HCT116 (cell line): Measurements from ENCODE around the gene CRELD2. TPM values are rescaled to one million over a fixed set of nuclear protein-coding genes. Genes with fewer than 3 reads are reported as not detected.

Experiments used
- ATAC-seq: fragments of 200-7000 bp; cut with Tn5 transposase; 2 replicates; pipeline ENCODE4 v1.9.1; 2020; ENCODE audit warnings: mild to moderate bottlenecking, moderate library complexity
- BruUV-seq: library from RNA; stranded (reverse); fragments of 400-500 nt; replicated peaks from 2 replicates; lab custom pipeline; 2021; lab: Mats Ljungman, UMichigan
- CTCF ChIA-PET: fragments of 300-600 bp; sonication (Branson Sonifier 250); formaldehyde crosslinking; loops from one replicate; lab custom pipeline; 2021; ENCODE audit warnings: antibody characterized with exemption; lab: Charles Lee
- POLR2A ChIA-PET: fragments of 300-600, 350-600 bp; sonication (Branson Sonifier 250); formaldehyde crosslinking; loops from one replicate; lab custom pipeline; 2021; ENCODE audit warnings: antibody characterized with exemption; lab: Charles Lee
- RAD21 ChIA-PET, 2 experiments: fragments of 300-600 bp; sonication (Branson Sonifier 250); formaldehyde crosslinking; loops; one replicate each; lab custom pipeline; 2023; ENCODE audit warnings: low total read pairs in 2 of 2; ENCODE audit not compliant: uncharacterized antibody in 2 of 2, unreplicated experiment in 2 of 2, low non-redundant PET in 1 of 2; lab: Charles Lee
- DNase-seq: peaks from one replicate; pipeline ENCODE4 v3.0.0-alpha.2; 2010; ENCODE audit warnings: low read depth, low spot score
- H2AFZ ChIP-seq: fragments of 200-600 bp; shearing (Covaris generic), sonication (generic); 2 replicates; pipeline ENCODE4 v1.6.1; 2017; ENCODE audit warnings: low read depth, mixed run types, mixed read lengths, antibody characterized with exemption, low read length; ENCODE audit not compliant: poor library complexity, severe bottlenecking
- H3K27ac ChIP-seq: 2 replicates; pipeline ENCODE4 v1.5.1; 2012; ENCODE audit warnings: low read depth, low read length
- H3K27me3 ChIP-seq: fragments of 200-600 bp; sonication (generic); 2 replicates; pipeline ENCODE4 v1.6.1; 2016; ENCODE audit warnings: mixed run types, low read length, mixed read lengths; ENCODE audit not compliant: insufficient read depth
- H3K36me3 ChIP-seq, 2 experiments: fragments of 200-500 bp in 1 of 2; fragments of 200-600 bp in 1 of 2; sonication (Bioruptor generic) in 1 of 2; sonication (generic) in 1 of 2; 2 replicates each; pipeline versions ENCODE4 v1.5.1 to v1.6.1; 2014 to 2016; ENCODE audit warnings: low read length in 2 of 2, inconsistent platforms in 1 of 2, mixed read lengths in 1 of 2, mixed run types in 1 of 2; ENCODE audit not compliant: insufficient read depth in 2 of 2, control insufficient read depth in 1 of 2
- H3K4me1 ChIP-seq, 2 experiments: fragments of 200-600 bp in 1 of 2; sonication (generic) in 1 of 2; 2 replicates each; pipeline versions ENCODE4 v1.5.1 to v1.6.1; 2012 to 2017; ENCODE audit warnings: low read length in 2 of 2, inconsistent platforms in 1 of 2, mild to moderate bottlenecking in 1 of 2, mixed read lengths in 1 of 2, mixed run types in 1 of 2, moderate library complexity in 1 of 2; ENCODE audit not compliant: insufficient read depth in 2 of 2, control insufficient read depth in 1 of 2
- H3K4me2 ChIP-seq: fragments of 200-600 bp; sonication (generic); 2 replicates; pipeline ENCODE4 v1.6.1; 2017; ENCODE audit warnings: mixed run types, low read length, mixed read lengths
- H3K4me3 ChIP-seq, 2 experiments: fragments of 200-600 bp in 1 of 2; sonication (generic) in 1 of 2; replicated peaks in 1 of 2; 2 replicates each; pipeline ENCODE4 v1.5.1; 2011 to 2016; ENCODE audit warnings: low read length in 2 of 2, control low read depth in 1 of 2, low read depth in 1 of 2, mild to moderate bottlenecking in 1 of 2, mixed read lengths in 1 of 2, mixed run types in 1 of 2
- H3K79me2 ChIP-seq: fragments of 200-600 bp; sonication (generic); 2 replicates; pipeline ENCODE4 v1.6.1; 2017; ENCODE audit warnings: mild to moderate bottlenecking, mixed run types, low read length, moderate library complexity, mixed read lengths; ENCODE audit not compliant: insufficient read depth
- H3K9ac ChIP-seq: fragments of 200-600 bp; sonication (generic); 2 replicates; pipeline ENCODE4 v1.6.1; 2016; ENCODE audit warnings: low read length, mixed read lengths
- H3K9me2 ChIP-seq: fragments of 200-600 bp; sonication (generic), shearing (Covaris generic); 2 replicates; pipeline ENCODE4 v1.6.1; 2017; ENCODE audit warnings: mixed run types, mild to moderate bottlenecking, moderate library complexity; ENCODE audit not compliant: insufficient read depth
- H3K9me3 ChIP-seq, 2 experiments: fragments of 200-500 bp in 1 of 2; fragments of 200-600 bp in 1 of 2; sonication (Bioruptor generic) in 1 of 2; sonication (generic) in 1 of 2; 2 replicates each; pipeline ENCODE4 v1.6.1; 2014 to 2017; ENCODE audit warnings: low read length in 2 of 2, mixed read lengths in 2 of 2, inconsistent platforms in 1 of 2, low read depth in 1 of 2, mild to moderate bottlenecking in 1 of 2, mixed run types in 1 of 2, moderate library complexity in 1 of 2; ENCODE audit not compliant: control insufficient read depth in 1 of 2, insufficient read depth in 1 of 2
- H4K20me1 ChIP-seq: fragments of 200-600 bp; sonication (generic), shearing (Covaris generic); 2 replicates; pipeline ENCODE4 v1.6.1; 2017; ENCODE audit warnings: mixed run types, mild to moderate bottlenecking, moderate library complexity; ENCODE audit not compliant: insufficient read depth
- ATF3 ChIP-seq: IDR thresholded peaks from 2 replicates; pipeline ENCODE4 v1.6.1; 2012
- CBX3 ChIP-seq: IDR thresholded peaks from 2 replicates; pipeline ENCODE4 v1.6.1; 2012; ENCODE audit warnings: low read depth
- CEBPB ChIP-seq: IDR thresholded peaks from 2 replicates; pipeline ENCODE4 v1.6.1; 2012; ENCODE audit warnings: low read depth
- EGR1 ChIP-seq: IDR thresholded peaks from 2 replicates; pipeline ENCODE4 v1.6.1; 2012; ENCODE audit warnings: low read depth
- ELF1 ChIP-seq: IDR thresholded peaks from 2 replicates; pipeline ENCODE4 v1.6.1; 2012; ENCODE audit warnings: low read depth, borderline replicate concordance
- EZH2 ChIP-seq: fragments of 200-600 bp; sonication (generic); IDR thresholded peaks from 2 replicates; pipeline ENCODE4 v1.6.1; 2017; ENCODE audit warnings: antibody characterized with exemption, mixed run types
- EZH2phosphoT487 ChIP-seq: fragments of 200-600 bp; IDR thresholded peaks from 2 replicates; pipeline ENCODE4 v1.6.1; 2018; ENCODE audit warnings: antibody characterized with exemption, borderline replicate concordance
- FOSL1 ChIP-seq: IDR thresholded peaks from 2 replicates; pipeline ENCODE4 v1.6.1; 2012; ENCODE audit warnings: low read depth
- JUND ChIP-seq: IDR thresholded peaks from 2 replicates; pipeline ENCODE4 v1.6.1; 2012
- MAX ChIP-seq: IDR thresholded peaks from 2 replicates; pipeline ENCODE4 v1.6.1; 2012
- POLR2A ChIP-seq: IDR thresholded peaks from 2 replicates; pipeline ENCODE4 v1.7.0; 2011; ENCODE audit warnings: borderline replicate concordance; ENCODE audit not compliant: insufficient read depth, insufficient read length; ENCODE audit errors: extremely low read depth
- POLR2AphosphoS5 ChIP-seq: IDR thresholded peaks from 2 replicates; pipeline ENCODE4 v1.6.1; 2011; ENCODE audit warnings: mild to moderate bottlenecking, low read depth, low read length, moderate library complexity
- RAD21 ChIP-seq: IDR thresholded peaks from 2 replicates; pipeline ENCODE4 v1.6.1; 2012; ENCODE audit warnings: low read depth, mild to moderate bottlenecking
- SIN3A ChIP-seq: IDR thresholded peaks from 2 replicates; pipeline ENCODE4 v1.6.1; 2012; ENCODE audit warnings: low read depth
- SP1 ChIP-seq: IDR thresholded peaks from 2 replicates; pipeline ENCODE4 v1.6.1; 2012; ENCODE audit warnings: low read depth
- YY1 ChIP-seq: IDR thresholded peaks from 2 replicates; pipeline ENCODE4 v1.6.1; 2011; ENCODE audit warnings: low read length, low read depth, moderate library complexity, mild to moderate bottlenecking; ENCODE audit not compliant: insufficient replicate concordance; ENCODE audit errors: extremely low read depth
- ZBTB33 ChIP-seq: IDR thresholded peaks from 2 replicates; pipeline ENCODE4 v1.6.1; 2011; ENCODE audit warnings: mild to moderate bottlenecking, low read length, moderate library complexity; ENCODE audit not compliant: insufficient replicate concordance; ENCODE audit errors: extremely low read depth
- ZFX ChIP-seq: fragments of 450-650 bp; IDR thresholded peaks from 2 replicates; pipeline ENCODE4 v1.6.1; 2017
- ZNF274 ChIP-seq: fragments of 200-500 bp; sonication (Bioruptor generic); IDR thresholded peaks from 2 replicates; pipeline ENCODE4 v1.6.1; 2014; ENCODE audit warnings: mild to moderate bottlenecking, low read depth, low read length, inconsistent platforms
- intact Hi-C: fragments of 100-400 bp; cut with micrococcal nuclease; formaldehyde crosslinking; loops from 2 replicates; pipeline ENCODE4 v1.10.0; 2022
- total RNA-seq: library from RNA; stranded (reverse); gene quantifications from one replicate; pipeline ENCODE4 v1.2.1, GENCODE V29; 2021; ENCODE audit not compliant: unreplicated experiment

CRELD2 gene
- total RNA-seq, 1 experiment from 2014 or later = 45.8 TPM

- BruUV-seq = no TSS peak
- H3K4me3 ChIP-seq = no peak overlapping the region
- H4K20me1 ChIP-seq = no peaks in the 10 kb centered on the region
- DNase-seq (no peak), ATAC-seq (no peak)
- no peaks in the 10 kb centered on the region for H3K9me2 ChIP-seq
- no peak for TF ChIP-seq ATF3
- no peak for TF ChIP-seq CEBPB
- no peak for TF ChIP-seq SIN3A
- no peak for TF ChIP-seq MAX
- TF ChIP-seq EZH2 = no peak
- no peaks in the 10 kb centered on the region for H3K9me3 ChIP-seq
- ChIA-PET RAD21 (no interaction called here), CTCF (no interaction called here), POLR2A (interaction anchor here (0.8 kb wide), 1 partner anchor 24 kb away, joined by 3 read pairs; no protein-coding TSS in a partner anchor)
- no peaks in the 10 kb centered on the region for H3K79me2 ChIP-seq
- H3K4me1 ChIP-seq = peaks cover 28 to 52% of the 10 kb centered on the region in 2 experiments
- H3K4me2 ChIP-seq = no peak overlapping the region
- no peak overlapping the region for H2AFZ ChIP-seq
- no peaks in the 10 kb centered on the region for H3K36me3 ChIP-seq
- H3K27me3 ChIP-seq = no peaks in the 10 kb centered on the region
- intact Hi-C loops = no loop called here
- H3K9ac ChIP-seq = no peak overlapping the region
- H3K27ac ChIP-seq = no peak overlapping the region
These were observed 36.7 kb downstream of the CRELD2 start for GRCh38 chr22:49954991-49955580.

- no peak overlapping the region for H3K27ac ChIP-seq
- CTCF ChIA-PET = no interaction called here
- no peak for TF ChIP-seq CBX3
- TF ChIP-seq YY1 = no peak
- no peak for TF ChIP-seq EGR1
- no peak for TF ChIP-seq CEBPB
- TF ChIP-seq ATF3 = no peak
- TF ChIP-seq RAD21 = no peak
- no peak for TF ChIP-seq ZBTB33
- TF ChIP-seq POLR2AphosphoS5 = no peak
- no peak for TF ChIP-seq EZH2
- no peak for TF ChIP-seq ZFX
- no peak for TF ChIP-seq SP1
- TF ChIP-seq ELF1 = no peak
- no peak for TF ChIP-seq JUND
- TF ChIP-seq EZH2phosphoT487 = no peak
- no peak for TF ChIP-seq ZNF274
- no peak for TF ChIP-seq POLR2A
- no peak for TF ChIP-seq FOSL1
These were observed 37.4 kb downstream of the CRELD2 start for GRCh38 chr22:49955581-49956417.

More at GRCh38 chr22:49955581-49956417, 37.4 kb downstream of the CRELD2 start:
- RAD21 ChIA-PET = no interaction called here
- Histone ChIP-seq H2AFZ (no peak overlapping the region), H3K4me1 (peaks cover 25 to 50% of the 10 kb centered on the region in 2 experiments), H4K20me1 (no peaks in the 10 kb centered on the region), H3K4me2 (no peak overlapping the region), H3K9me3 (no peaks in the 10 kb centered on the region), H3K79me2 (peaks cover under 1% of the 10 kb centered on the region; the same call in 1 of the 2 replicates), H3K36me3 (no peaks in the 10 kb centered on the region), H3K27me3 (no peaks in the 10 kb centered on the region), H3K4me3 (no peak overlapping the region), H3K9me2 (no peaks in the 10 kb centered on the region), H3K9ac (no peak overlapping the region)
- intact Hi-C loops = no loop called here
- no TSS peak for BruUV-seq
- POLR2A ChIA-PET = no interaction called here
- ATAC-seq (no peak), DNase-seq (no peak)
